Caco-2 (cell line): ENCODE measurements around the gene KLHL6. TPM values are rescaled to one million over a fixed set of nuclear protein-coding genes. Genes with fewer than 3 reads are reported as not detected.

ENCODE experiments used
- BruUV-seq: library from RNA; stranded (reverse); fragments of 400-500 nt; replicated peaks from 2 replicates; lab custom pipeline; 2021; lab: Mats Ljungman, UMichigan
- CTCF ChIA-PET: fragments of 300-600 bp; sonication (Branson Sonifier 250); formaldehyde crosslinking; loops from one replicate; lab custom pipeline; 2022; ENCODE audit warnings: antibody characterized with exemption; lab: Charles Lee
- POLR2A ChIA-PET: fragments of 300-600 bp; sonication (Branson Sonifier 250); formaldehyde crosslinking; loops from one replicate; lab custom pipeline; 2022; ENCODE audit warnings: antibody characterized with exemption; lab: Charles Lee
- DNase-seq, 2 experiments: peaks; one replicate each; pipeline versions ENCODE4 v3.0.0 to v3.0.0-alpha.2; 2020 to 2022
- H3K27me3 ChIP-seq: replicated peaks from 2 replicates; pipeline ENCODE4 v1.6.0; 2011; ENCODE audit warnings: low read length; ENCODE audit not compliant: control insufficient read depth, insufficient read depth
- H3K36me3 ChIP-seq: 2 replicates; pipeline ENCODE4 v1.5.1; 2011; ENCODE audit warnings: low read length; ENCODE audit not compliant: control insufficient read depth, insufficient read depth
- H3K4me1 ChIP-seq: fragments of 250-450 bp; sonication (Bioruptor Pico); 2 replicates; pipeline ENCODE4 v1.5.1; 2020; ENCODE audit warnings: mild to moderate bottlenecking
- H3K4me3 ChIP-seq: 2 replicates; pipeline ENCODE4 v1.5.1; 2011; ENCODE audit warnings: low read depth, mild to moderate bottlenecking, control low read depth, low read length
- H3K9me3 ChIP-seq: fragments of 250-450 bp; sonication (Bioruptor Pico); 2 replicates; pipeline ENCODE4 v1.5.1; 2020; ENCODE audit warnings: mild to moderate bottlenecking, moderate library complexity
- H3K27ac Mint-ChIP-seq: one replicate; pipeline ENCODE4 v1.8.0; 2022; ENCODE audit warnings: mixed read lengths; ENCODE audit not compliant: unreplicated experiment
- H3K27me3 Mint-ChIP-seq: one replicate; pipeline ENCODE4 v1.8.0; 2022; ENCODE audit warnings: mixed read lengths; ENCODE audit not compliant: insufficient read depth, unreplicated experiment
- H3K36me3 Mint-ChIP-seq: one replicate; pipeline ENCODE4 v1.8.0; 2022; ENCODE audit warnings: mild to moderate bottlenecking, mixed read lengths; ENCODE audit not compliant: insufficient read depth, unreplicated experiment
- H3K4me1 Mint-ChIP-seq: one replicate; pipeline ENCODE4 v1.8.0; 2022; ENCODE audit warnings: low read depth, mixed read lengths; ENCODE audit not compliant: unreplicated experiment
- H3K4me3 Mint-ChIP-seq: one replicate; pipeline ENCODE4 v1.8.0; 2022; ENCODE audit warnings: mild to moderate bottlenecking, moderate library complexity, mixed read lengths; ENCODE audit not compliant: unreplicated experiment
- H3K9me3 Mint-ChIP-seq: one replicate; pipeline ENCODE4 v1.8.0; 2022; ENCODE audit warnings: mixed read lengths; ENCODE audit not compliant: unreplicated experiment
- CTCF ChIP-seq, 2 experiments: fragments of 200-600 bp in 1 of 2; IDR thresholded peaks; 1 replicate in 1 of 2; 2 replicates in 1 of 2; pipeline versions ENCODE4 v1.5.1 to v1.8.0; 2011 to 2022; ENCODE audit warnings: antibody characterized with exemption in 1 of 2, control low read depth in 1 of 2, inconsistent platforms in 1 of 2, low read depth in 1 of 2, low read length in 1 of 2, mild to moderate bottlenecking in 1 of 2, moderate library complexity in 1 of 2; ENCODE audit not compliant: insufficient read depth in 1 of 2, severe bottlenecking in 1 of 2, unreplicated experiment in 1 of 2
- intact Hi-C: fragments of 100-400 bp; cut with micrococcal nuclease; formaldehyde crosslinking; loops from one replicate; pipeline ENCODE4 v1.10.0; 2022; ENCODE audit not compliant: unreplicated experiment
- total RNA-seq: library from RNA; stranded (reverse); gene quantifications from 2 replicates; pipeline ENCODE4 v1.2.3, GENCODE V29; 2022

KLHL6 gene
- total RNA-seq, 1 experiment from 2014 or later, result not detected

- no peaks in the 10 kb centered on the region for H3K27me3 Mint-ChIP-seq
- Histone ChIP-seq H3K36me3 (no peaks in the 10 kb centered on the region), H3K4me3 (no peak overlapping the region), H3K9me3 (no peaks in the 10 kb centered on the region), H3K4me1 (no peaks in the 10 kb centered on the region), H3K27me3 (no peaks in the 10 kb centered on the region)
- POLR2A ChIA-PET, result no interaction called here
- H3K27ac Mint-ChIP-seq, result no peak overlapping the region
- intact Hi-C loops, result no loop called here
- TF ChIP-seq CTCF (IDR thresholded peaks at IDR 0.05; ENCODE audit: insufficient read depth in 1 of 2, low read depth in 1 of 2, low read length in 1 of 2, severe bottlenecking in 1 of 2, unreplicated experiment in 1 of 2), result no peak
- CTCF ChIA-PET, result interaction anchor here (0.6 to 1.1 kb wide), 3 partner anchors 9 to 274 kb away, joined by 3 to 4 read pairs (median 3); no protein-coding TSS in a partner anchor
- H3K4me3 Mint-ChIP-seq, result no peak overlapping the region
- no peaks in the 10 kb centered on the region for H3K4me1 Mint-ChIP-seq
- no peak for DNase-seq
- no TSS peak for BruUV-seq
- no peaks in the 10 kb centered on the region for H3K9me3 Mint-ChIP-seq
- no peaks in the 10 kb centered on the region for H3K36me3 Mint-ChIP-seq
Measured at GRCh38 chr3:183492849-183493179, 62.7 kb downstream of the KLHL6 start.

- Mint-ChIP-seq H3K4me1 (no peaks in the 10 kb centered on the region), H3K27ac (no peak overlapping the region), H3K36me3 (no peaks in the 10 kb centered on the region), H3K9me3 (no peaks in the 10 kb centered on the region), H3K4me3 (no peak overlapping the region), H3K27me3 (no peaks in the 10 kb centered on the region)
- intact Hi-C loops, result no loop called here
- Histone ChIP-seq H3K27me3 (no peaks in the 10 kb centered on the region), H3K4me1 (no peaks in the 10 kb centered on the region), H3K9me3 (no peaks in the 10 kb centered on the region), H3K4me3 (no peak overlapping the region), H3K36me3 (no peaks in the 10 kb centered on the region)
- POLR2A ChIA-PET, result no interaction called here
- TF ChIP-seq CTCF (IDR thresholded peaks at IDR 0.05; ENCODE audit: insufficient read depth in 1 of 2, low read depth in 1 of 2, low read length in 1 of 2, severe bottlenecking in 1 of 2, unreplicated experiment in 1 of 2), result no peak
- BruUV-seq, result no TSS peak
- no peak for DNase-seq
- CTCF ChIA-PET, result interaction anchor here (0.6 to 1.1 kb wide), 3 partner anchors 10 to 275 kb away, joined by 3 to 4 read pairs (median 3); no protein-coding TSS in a partner anchor
Measured at GRCh38 chr3:183491923-183492848, 63.3 kb downstream of the KLHL6 start.

- Histone ChIP-seq H3K9me3 (no peaks in the 10 kb centered on the region), H3K4me1 (no peaks in the 10 kb centered on the region), H3K36me3 (no peaks in the 10 kb centered on the region), H3K4me3 (no peak overlapping the region), H3K27me3 (no peaks in the 10 kb centered on the region)
- no TSS peak for BruUV-seq
- ChIA-PET CTCF (no interaction called here), POLR2A (no interaction called here)
- DNase-seq, result no peak
- Mint-ChIP-seq H3K27ac (no peak overlapping the region), H3K4me1 (no peaks in the 10 kb centered on the region), H3K36me3 (no peaks in the 10 kb centered on the region), H3K27me3 (no peaks in the 10 kb centered on the region), H3K9me3 (no peaks in the 10 kb centered on the region), H3K4me3 (no peak overlapping the region)
- intact Hi-C loops, result no loop called here
- no peak for TF ChIP-seq CTCF (IDR thresholded peaks at IDR 0.05; ENCODE audit: insufficient read depth in 1 of 2, low read depth in 1 of 2, low read length in 1 of 2, severe bottlenecking in 1 of 2, unreplicated experiment in 1 of 2)
Measured at GRCh38 chr3:183491109-183491922, 64.2 kb downstream of the KLHL6 start.
